PFSK-1 (cell line): ENCODE results near the gene RHBDF1.

Experiments
- FOXP2 ChIP-seq: optimal IDR thresholded peaks from 2 replicates; pipeline ENCODE3; 2011; ENCODE audit warnings: borderline replicate concordance, control low read depth, inconsistent platforms; ENCODE audit not compliant: insufficient read depth; ENCODE audit errors: extremely low read length, extremely low read depth
- POLR2AphosphoS5 ChIP-seq: IDR thresholded peaks from 2 replicates; pipeline ENCODE4 v1.6.1; 2012; ENCODE audit warnings: low read depth, mild to moderate bottlenecking, control low read depth, low read length, moderate library complexity
- REST ChIP-seq, 2 experiments: IDR thresholded peaks; 2 replicates each; pipeline versions ENCODE4 v1.6.1 to v1.8.0; 2011 to 2012; ENCODE audit warnings: low read depth in 2 of 2, low read length in 2 of 2, control low read depth in 1 of 2, inconsistent platforms in 1 of 2, mild to moderate bottlenecking in 1 of 2, moderate library complexity in 1 of 2; ENCODE audit not compliant: insufficient read depth in 1 of 2
- SIN3A ChIP-seq: IDR thresholded peaks from 2 replicates; pipeline ENCODE4 v1.6.1; 2012; ENCODE audit warnings: mild to moderate bottlenecking, low read length, moderate library complexity, borderline replicate concordance; ENCODE audit not compliant: insufficient read depth
- TAF1 ChIP-seq: IDR thresholded peaks from 2 replicates; pipeline ENCODE4 v1.6.1; 2012; ENCODE audit warnings: low read length, control low read depth, borderline replicate concordance; ENCODE audit not compliant: insufficient read depth

RHBDF1 gene

GRCh38 chr16:44655-45054 lies 27.8 kb downstream of the RHBDF1 start:
- TF ChIP-seq REST (IDR thresholded peaks at IDR 0.05; ENCODE audit: insufficient read depth in 1 of 2, low read depth in 2 of 2, low read length in 2 of 2), result no peak
- no peak for TF ChIP-seq SIN3A
- TF ChIP-seq TAF1, result no peak
- no peak for TF ChIP-seq POLR2AphosphoS5
- TF ChIP-seq FOXP2, result no peak

- no peak for TF ChIP-seq SIN3A
- no peak for TF ChIP-seq FOXP2
- no peak for TF ChIP-seq POLR2AphosphoS5
- no peak for TF ChIP-seq REST (IDR thresholded peaks at IDR 0.05; ENCODE audit: insufficient read depth in 1 of 2, low read depth in 2 of 2, low read length in 2 of 2)
- no peak for TF ChIP-seq TAF1
Observed at GRCh38 chr16:43294-43693, 29.1 kb downstream of the RHBDF1 start.

GRCh38 chr16:42691-43090 lies 29.7 kb downstream of the RHBDF1 start:
- TF ChIP-seq FOXP2 (no peak), REST (IDR thresholded peaks at IDR 0.05; ENCODE audit: insufficient read depth in 1 of 2, low read depth in 2 of 2, low read length in 2 of 2) (no peak), SIN3A (no peak), TAF1 (no peak), POLR2AphosphoS5 (no peak)

- TF ChIP-seq SIN3A (no peak), TAF1 (no peak), POLR2AphosphoS5 (no peak), REST (IDR thresholded peaks at IDR 0.05; ENCODE audit: insufficient read depth in 1 of 2, low read depth in 2 of 2, low read length in 2 of 2) (no peak), FOXP2 (no peak)
Observed at GRCh38 chr16:42069-42457, 30.4 kb downstream of the RHBDF1 start.

GRCh38 chr16:41439-42068 lies 30.9 kb downstream of the RHBDF1 start:
- TF ChIP-seq REST (IDR thresholded peaks at IDR 0.05; ENCODE audit: insufficient read depth in 1 of 2, low read depth in 2 of 2, low read length in 2 of 2) (no peak), SIN3A (no peak), POLR2AphosphoS5 (no peak)
